HepG2 (cell line): ENCODE data around the gene CIAO3. TPM values are rescaled to one million over a fixed set of nuclear protein-coding genes. Genes with fewer than 3 reads are reported as not detected.

Experiments used
- ADNP ChIP-seq: sonication (generic); formaldehyde crosslinking; IDR thresholded peaks from 2 replicates; pipeline ENCODE4 v1.4.0; 2020; ENCODE audit warnings: missing genetic modification reagents
- ARID4A ChIP-seq: sonication (generic); formaldehyde crosslinking; IDR thresholded peaks from 2 replicates; pipeline ENCODE4 v1.5.0; 2020; ENCODE audit warnings: mild to moderate bottlenecking, missing genetic modification reagents, borderline replicate concordance
- BCL3 ChIP-seq: sonication (generic); formaldehyde crosslinking; IDR thresholded peaks from 2 replicates; pipeline ENCODE4 v1.5.1; 2020; ENCODE audit warnings: mild to moderate bottlenecking, missing genetic modification reagents, moderate library complexity
- DNMT3B ChIP-seq: conservative IDR thresholded peaks from 2 replicates; pipeline ENCODE4 v1.6.1; 2016; ENCODE audit warnings: missing biosample characterization, control low read depth
- EHMT2 ChIP-seq: fragments of 200-600 bp; sonication (generic); IDR thresholded peaks from 2 replicates; pipeline ENCODE4 v1.7.0; 2017; ENCODE audit warnings: antibody characterized with exemption, low read depth, low read length, borderline replicate concordance
- ESRRA ChIP-seq: sonication (generic); formaldehyde crosslinking; IDR thresholded peaks from 2 replicates; pipeline ENCODE4 v1.5.1; 2020; ENCODE audit warnings: mild to moderate bottlenecking, low read depth, missing genetic modification reagents
- ISL2 ChIP-seq: sonication (generic); formaldehyde crosslinking; IDR thresholded peaks from 2 replicates; pipeline ENCODE4 v1.5.0; 2020; ENCODE audit warnings: missing genetic modification reagents
- KDM5B ChIP-seq: sonication (generic); formaldehyde crosslinking; IDR thresholded peaks from 2 replicates; pipeline ENCODE4 v1.4.0; 2020; ENCODE audit warnings: missing genetic modification reagents, mild to moderate bottlenecking, borderline replicate concordance
- MIER3 ChIP-seq: IDR thresholded peaks from 2 replicates; pipeline ENCODE4 v1.6.1; 2016; ENCODE audit warnings: missing compliant biosample characterization, borderline replicate concordance
- MYNN ChIP-seq: sonication (generic); formaldehyde crosslinking; IDR thresholded peaks from 2 replicates; pipeline ENCODE4 v1.4.0; 2020; ENCODE audit warnings: mild to moderate bottlenecking, low read depth, missing genetic modification reagents
- NFIC ChIP-seq: IDR thresholded peaks from 2 replicates; pipeline ENCODE4 v1.6.1; 2012; ENCODE audit warnings: mild to moderate bottlenecking, low read length, inconsistent platforms
- ONECUT2 ChIP-seq: sonication (generic); formaldehyde crosslinking; IDR thresholded peaks from 2 replicates; pipeline ENCODE4 v1.4.0; 2020; ENCODE audit warnings: missing genetic modification reagents
- PHF8 ChIP-seq: sonication (generic); formaldehyde crosslinking; IDR thresholded peaks from 2 replicates; pipeline ENCODE4 v1.5.0; 2020; ENCODE audit warnings: missing genetic modification reagents
- RELA ChIP-seq: sonication (generic); formaldehyde crosslinking; IDR thresholded peaks from 2 replicates; pipeline ENCODE4 v1.4.0; 2020; ENCODE audit warnings: missing genetic modification reagents
- SSRP1 ChIP-seq: IDR thresholded peaks from 2 replicates; pipeline ENCODE4 v1.6.1; 2016; ENCODE audit warnings: control low read depth
- TFE3 ChIP-seq: IDR thresholded peaks from 2 replicates; pipeline ENCODE4 v1.6.1; 2016
- ZFP41 ChIP-seq: sonication (generic); formaldehyde crosslinking; IDR thresholded peaks from 2 replicates; pipeline ENCODE4 v1.4.0; 2020; ENCODE audit warnings: mild to moderate bottlenecking, missing genetic modification reagents, borderline replicate concordance
- ZHX1 ChIP-seq: sonication (generic); formaldehyde crosslinking; IDR thresholded peaks from 2 replicates; pipeline ENCODE4 v1.8.1; 2022; ENCODE audit warnings: low read depth, mild to moderate bottlenecking, missing genetic modification reagents
- ZNF580 ChIP-seq: IDR thresholded peaks from 2 replicates; pipeline ENCODE4 v1.6.1; 2016; ENCODE audit warnings: low read depth, borderline replicate concordance
- polyA plus RNA-seq, 8 experiments: library from polyadenylated mRNA; depleted of rRNA in 3 of 8; stranded (reverse) in 7 of 8; unstranded in 1 of 8; fragments of >200 nt; fragmentation: Illumina TruSeq in 4 of 8; extraction: Trizol in 4 of 8; gene quantifications; 2 replicates each; pipeline versions ENCODE4 v1.2.1 to v1.2.3, GENCODE V29; 2011 to 2016; ENCODE audit warnings: low read depth in 4 of 8, missing spikeins in 1 of 8, mixed read lengths in 1 of 8; ENCODE audit not compliant: insufficient read depth in 1 of 8
- total RNA-seq, 5 experiments: library from RNA; depleted of rRNA; stranded (reverse); fragments of >200 nt; fragmentation: Illumina TruSeq; extraction: Trizol; gene quantifications; 2 replicates each; pipeline ENCODE4 v1.2.3, GENCODE V29; 2016; ENCODE audit warnings: low read depth in 1 of 5

Gene CIAO3
- total and polyA plus RNA-seq, 2 of the 13 experiments (the other 11 are each of a cell fraction or from before 2014, with no cell fraction given) = 21.7 to 25.0 TPM

GRCh38 chr16:679814-680624 is 60.8 kb downstream of the CIAO3 start, which contains the start of gene STUB1 (continued):
- TF ChIP-seq ARID4A (CRISPR knock-in tag) = peak; percentile 66
- TF ChIP-seq SSRP1 = no peak
- TF ChIP-seq DNMT3B (CRISPR knock-in tag) = no peak
- no peak for TF ChIP-seq ADNP (CRISPR knock-in tag)
- TF ChIP-seq ESRRA (CRISPR knock-in tag) = no peak
- TF ChIP-seq MIER3 (CRISPR knock-in tag) = no peak; the same call in 1 of the 2 replicates
- TF ChIP-seq ONECUT2 (CRISPR knock-in tag) = no peak
- no peak for TF ChIP-seq NFIC
- no peak for TF ChIP-seq EHMT2
- no peak for TF ChIP-seq ZHX1 (CRISPR knock-in tag)
- no peak for TF ChIP-seq ZNF580 (CRISPR knock-in tag)
- TF ChIP-seq KDM5B (CRISPR knock-in tag) = 0 out of 2 replicates have a peak, but pooled peaks have one; percentile 26
- TF ChIP-seq RELA = no peak
- no peak for TF ChIP-seq ISL2 (CRISPR knock-in tag)
- TF ChIP-seq PHF8 (CRISPR knock-in tag) = peak; percentile 64
- TF ChIP-seq ZFP41 (CRISPR knock-in tag) = no peak
- no peak; the same call in 1 of the 2 replicates for TF ChIP-seq TFE3
- TF ChIP-seq MYNN = no peak
- no peak for TF ChIP-seq BCL3 (CRISPR knock-in tag)
